Smooth muscle cell (in vitro differentiated cells): Measurements from ENCODE around the gene SLC30A4. TPM values are rescaled to one million over a fixed set of nuclear protein-coding genes. Genes with fewer than 3 reads are reported as not detected.
"Not testable (repeated sequence)": the region's sequence is repeated elsewhere in the genome, so short reads cannot be mapped to it uniquely, and the experiment has no call there.

Experiments used
- DNase-seq: peaks from one replicate; lab custom pipeline; 2025; ENCODE audit not compliant: unreplicated experiment; lab: John Stamatoyannopoulos, UW
- H2AFZ ChIP-seq: fragments of 200-600 bp; sonication (generic); 2 replicates; pipeline ENCODE4 v1.6.0; 2016; ENCODE audit warnings: antibody characterized with exemption, low read depth, mild to moderate bottlenecking
- H3F3A ChIP-seq: fragments of 200-600 bp; sonication (generic); 2 replicates; pipeline ENCODE4 v1.6.0; 2017; ENCODE audit warnings: antibody characterized with exemption, low read depth
- H3K27ac ChIP-seq: fragments of 200-600 bp; sonication (generic); 2 replicates; pipeline ENCODE4 v1.5.1; 2016; ENCODE audit warnings: low read depth, mild to moderate bottlenecking
- H3K27me3 ChIP-seq: fragments of 200-600 bp; sonication (generic); 2 replicates; pipeline ENCODE4 v1.6.1; 2016; ENCODE audit warnings: low read depth, mild to moderate bottlenecking
- H3K36me3 ChIP-seq: fragments of 200-600 bp; sonication (generic); 2 replicates; pipeline ENCODE4 v1.5.1; 2016; ENCODE audit warnings: low read depth
- H3K4me1 ChIP-seq: fragments of 200-600 bp; sonication (generic); 2 replicates; pipeline ENCODE4 v1.5.1; 2016; ENCODE audit warnings: low read depth
- H3K4me2 ChIP-seq: fragments of 200-600 bp; sonication (generic); 2 replicates; pipeline ENCODE4 v1.6.0; 2016; ENCODE audit warnings: mild to moderate bottlenecking
- H3K4me3 ChIP-seq: fragments of 200-600 bp; sonication (generic); 2 replicates; pipeline ENCODE4 v1.5.1; 2016; ENCODE audit warnings: mild to moderate bottlenecking
- H3K79me2 ChIP-seq: fragments of 200-600 bp; sonication (generic); 2 replicates; pipeline ENCODE4 v1.6.0; 2016; ENCODE audit warnings: low read depth, mild to moderate bottlenecking
- H3K9ac ChIP-seq: fragments of 200-600 bp; sonication (generic); 2 replicates; pipeline ENCODE4 v1.6.0; 2016; ENCODE audit warnings: low read depth
- H3K9me3 ChIP-seq: fragments of 200-600 bp; sonication (generic); replicated peaks from 2 replicates; pipeline ENCODE4 v1.5.1; 2016; ENCODE audit warnings: low read depth
- H4K20me1 ChIP-seq: fragments of 200-600 bp; sonication (generic); 2 replicates; pipeline ENCODE4 v1.6.0; 2016; ENCODE audit warnings: low read depth
- CTCF ChIP-seq: fragments of 200-600 bp; sonication (generic); IDR thresholded peaks from 2 replicates; pipeline ENCODE4 v1.5.1; 2017; ENCODE audit warnings: borderline replicate concordance, mild to moderate bottlenecking, antibody characterized with exemption; ENCODE audit not compliant: insufficient read depth, poor library complexity, severe bottlenecking
- WGBS: methylation state at CpG from one replicate; pipeline ENCODE4 v1.1.7; 2016; ENCODE audit warnings: low lambda C conversion rate; 5-methylcytosine and 5-hydroxymethylcytosine counted together
- polyA plus RNA-seq: library from polyadenylated mRNA; unstranded; fragments of >200 nt; fragmentation: Nextera tagmentation; extraction: Ambion mirVana; gene quantifications from 2 replicates; pipeline ENCODE4 v1.2.1, GENCODE V29; 2016
- total RNA-seq: library from RNA; depleted of rRNA; stranded (reverse); fragments of >200 nt; gene quantifications from 2 replicates; pipeline ENCODE4 v1.2.3, GENCODE V29; 2014

SLC30A4 gene
- total and polyA plus RNA-seq, 2 experiments from 2014 or later, result 1.9 to 7.9 TPM

GRCh38 chr15:45510758-45511280 is 11.7 kb downstream of the SLC30A4 start:
- Histone ChIP-seq H4K20me1 (no peaks in the 10 kb centered on the region), H3K4me3 (no peak overlapping the region), H3K36me3 (no peaks in the 10 kb centered on the region), H3F3A (no peaks in the 10 kb centered on the region), H2AFZ (no peak overlapping the region), H3K4me2 (no peak overlapping the region), H3K79me2 (no peaks in the 10 kb centered on the region), H3K27me3 (no peaks in the 10 kb centered on the region), H3K27ac (no peak overlapping the region), H3K4me1 (no peaks in the 10 kb centered on the region), H3K9ac (no peak overlapping the region), H3K9me3 (no peaks in the 10 kb centered on the region)
- DNase-seq, result no peak
- TF ChIP-seq CTCF, result no peak
- WGBS, result 88% methylated on average over 4 of the region's 4 CpGs

GRCh38 chr15:45507143-45507542 is 15.4 kb downstream of the SLC30A4 start:
- H3K9ac ChIP-seq, H3F3A ChIP-seq, DNase-seq, H3K79me2 ChIP-seq, H3K9me3 ChIP-seq, H3K4me2 ChIP-seq, H2AFZ ChIP-seq, H3K4me1 ChIP-seq, H3K36me3 ChIP-seq, H3K27ac ChIP-seq, H3K4me3 ChIP-seq, H4K20me1 ChIP-seq, H3K27me3 ChIP-seq: not testable (repeated sequence)
- WGBS, result 97% methylated on average over 6 of the region's 6 CpGs

- H3K9ac ChIP-seq, result no peak overlapping the region
- WGBS, result 50% methylated on average over 4 of the region's 4 CpGs
- no peak overlapping the region for H3K4me3 ChIP-seq
- no peaks in the 10 kb centered on the region for H3K27me3 ChIP-seq
- no peaks in the 10 kb centered on the region for H3F3A ChIP-seq
- no peak overlapping the region for H2AFZ ChIP-seq
- no peaks in the 10 kb centered on the region for H3K36me3 ChIP-seq
- no peaks in the 10 kb centered on the region for H3K9me3 ChIP-seq
- TF ChIP-seq CTCF, result no peak
- no peaks in the 10 kb centered on the region for H4K20me1 ChIP-seq
- DNase-seq, result no peak
- H3K4me2 ChIP-seq, result no peak overlapping the region
- no peaks in the 10 kb centered on the region for H3K4me1 ChIP-seq
- no peak overlapping the region for H3K27ac ChIP-seq
- no peaks in the 10 kb centered on the region for H3K79me2 ChIP-seq
Observed at GRCh38 chr15:45499426-45499825, 23.1 kb downstream of the SLC30A4 start.

- H3K4me1 ChIP-seq, result no peaks in the 10 kb centered on the region
- no peaks in the 10 kb centered on the region for H3K79me2 ChIP-seq
- H3K36me3 ChIP-seq, result no peaks in the 10 kb centered on the region
- no peak overlapping the region for H3K9ac ChIP-seq
- H3K4me2 ChIP-seq, result no peak overlapping the region
- no peak overlapping the region for H3K27ac ChIP-seq
- no peak overlapping the region for H3K4me3 ChIP-seq
- 74% methylated on average over 1 of the region's 1 CpG for WGBS
- no peaks in the 10 kb centered on the region for H3F3A ChIP-seq
- H4K20me1 ChIP-seq, result no peaks in the 10 kb centered on the region
- no peak for TF ChIP-seq CTCF
- no peaks in the 10 kb centered on the region for H3K9me3 ChIP-seq
- DNase-seq, result no peak
- no peaks in the 10 kb centered on the region for H3K27me3 ChIP-seq
- no peak overlapping the region for H2AFZ ChIP-seq
Observed at GRCh38 chr15:45498701-45499100, 23.9 kb downstream of the SLC30A4 start.
